Endothelial cell (in vitro differentiated cells): Measurements from ENCODE around the gene MT1B. TPM values are rescaled to one million over a fixed set of nuclear protein-coding genes. Genes with fewer than 3 reads are reported as not detected.

Source experiments
- DNase-seq: peaks from one replicate; pipeline ENCODE4 v3.0.0; 2021; ENCODE audit warnings: low spot score
- H3K27ac Mint-ChIP-seq: one replicate; pipeline ENCODE4 v1.8.0; 2021; ENCODE audit warnings: mixed read lengths, inconsistent platforms; ENCODE audit not compliant: unreplicated experiment
- H3K27me3 Mint-ChIP-seq: one replicate; pipeline ENCODE4 v1.8.0; 2021; ENCODE audit warnings: mild to moderate bottlenecking, moderate library complexity, mixed read lengths, inconsistent platforms; ENCODE audit not compliant: unreplicated experiment
- H3K36me3 Mint-ChIP-seq: one replicate; pipeline ENCODE4 v1.8.0; 2021; ENCODE audit warnings: mild to moderate bottlenecking, low read depth, mixed read lengths, inconsistent platforms; ENCODE audit not compliant: unreplicated experiment
- H3K4me1 Mint-ChIP-seq: one replicate; pipeline ENCODE4 v1.8.0; 2021; ENCODE audit warnings: mild to moderate bottlenecking, mixed read lengths, inconsistent platforms; ENCODE audit not compliant: unreplicated experiment
- H3K4me3 Mint-ChIP-seq: one replicate; pipeline ENCODE4 v1.8.0; 2021; ENCODE audit warnings: mild to moderate bottlenecking, mixed read lengths, inconsistent platforms; ENCODE audit not compliant: unreplicated experiment
- H3K9me3 Mint-ChIP-seq: one replicate; pipeline ENCODE4 v1.8.0; 2021; ENCODE audit warnings: mixed read lengths, inconsistent platforms; ENCODE audit not compliant: unreplicated experiment
- total RNA-seq: library from RNA; stranded (reverse); fragmentation: NEBNext Ultra II Directional; extraction: Animal tissue kit (Norgen Biotek cat#: 25700); gene quantifications from one replicate; pipeline ENCODE4 v1.2.1, GENCODE V29; 2021; ENCODE audit not compliant: unreplicated experiment
- TF ChIP-seq, protein P1 (sequence below): fragments of 200-600 bp; sonication (generic); IDR thresholded peaks from one replicate; pipeline ENCODE4 v1.5.0; 2021; ENCODE audit warnings: antibody characterized with exemption; ENCODE audit not compliant: unreplicated experiment

The MT1B gene
- total RNA-seq, 1 donor from 2014 or later = not detected

DNA sequence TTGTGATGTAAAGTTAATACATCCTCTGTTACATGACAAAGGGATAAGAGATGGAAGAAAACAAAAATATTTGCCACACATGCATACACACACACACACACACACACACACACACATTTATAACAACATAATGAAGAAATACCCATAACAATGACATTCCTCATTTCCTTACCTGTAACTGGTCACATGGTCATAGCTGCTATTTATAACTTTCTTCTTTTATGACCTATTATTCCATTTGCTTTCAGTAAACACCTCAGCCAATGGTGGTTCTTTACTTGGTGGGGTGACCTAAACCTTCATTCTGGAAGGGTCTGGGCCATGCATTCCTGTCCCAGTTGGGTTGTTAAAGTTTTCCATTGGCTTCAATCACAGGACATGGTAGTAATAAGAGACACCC is 38.0 kb upstream of the MT1B start:
- no peak for DNase-seq
- no peak overlapping the region for H3K27ac Mint-ChIP-seq
- H3K36me3 Mint-ChIP-seq = peaks cover 1% of the 10 kb centered on the region
- peaks cover 15% of the 10 kb centered on the region for H3K27me3 Mint-ChIP-seq
- TF ChIP-seq, protein P1, sequence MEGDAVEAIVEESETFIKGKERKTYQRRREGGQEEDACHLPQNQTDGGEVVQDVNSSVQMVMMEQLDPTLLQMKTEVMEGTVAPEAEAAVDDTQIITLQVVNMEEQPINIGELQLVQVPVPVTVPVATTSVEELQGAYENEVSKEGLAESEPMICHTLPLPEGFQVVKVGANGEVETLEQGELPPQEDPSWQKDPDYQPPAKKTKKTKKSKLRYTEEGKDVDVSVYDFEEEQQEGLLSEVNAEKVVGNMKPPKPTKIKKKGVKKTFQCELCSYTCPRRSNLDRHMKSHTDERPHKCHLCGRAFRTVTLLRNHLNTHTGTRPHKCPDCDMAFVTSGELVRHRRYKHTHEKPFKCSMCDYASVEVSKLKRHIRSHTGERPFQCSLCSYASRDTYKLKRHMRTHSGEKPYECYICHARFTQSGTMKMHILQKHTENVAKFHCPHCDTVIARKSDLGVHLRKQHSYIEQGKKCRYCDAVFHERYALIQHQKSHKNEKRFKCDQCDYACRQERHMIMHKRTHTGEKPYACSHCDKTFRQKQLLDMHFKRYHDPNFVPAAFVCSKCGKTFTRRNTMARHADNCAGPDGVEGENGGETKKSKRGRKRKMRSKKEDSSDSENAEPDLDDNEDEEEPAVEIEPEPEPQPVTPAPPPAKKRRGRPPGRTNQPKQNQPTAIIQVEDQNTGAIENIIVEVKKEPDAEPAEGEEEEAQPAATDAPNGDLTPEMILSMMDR = no peak
- peaks cover 19% of the 10 kb centered on the region for H3K4me1 Mint-ChIP-seq
- no peaks in the 10 kb centered on the region for H3K9me3 Mint-ChIP-seq
- H3K4me3 Mint-ChIP-seq = no peak overlapping the region

DNA sequence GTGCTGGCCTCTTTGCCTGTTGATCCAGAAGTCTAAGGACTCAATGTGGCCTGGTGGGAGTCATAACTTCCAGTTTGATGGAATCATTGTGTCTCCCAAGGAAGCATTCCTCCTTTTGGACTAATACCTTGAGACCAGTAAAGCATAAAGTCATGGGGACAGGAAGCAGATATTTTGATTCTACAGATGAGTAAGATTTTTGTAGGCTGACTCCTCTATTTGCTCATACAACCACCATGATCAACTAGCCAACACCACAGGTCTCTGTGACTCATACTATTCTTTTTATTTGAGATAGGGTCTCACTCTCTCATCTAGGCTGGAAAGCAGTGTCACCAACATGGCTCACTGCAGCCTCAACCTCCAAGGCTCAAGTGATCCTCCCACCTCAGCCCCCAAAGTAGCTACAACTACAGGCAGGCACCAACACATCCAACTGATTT is 37.1 kb upstream of the MT1B start:
- no peak for DNase-seq
- H3K27me3 Mint-ChIP-seq = peaks cover 16% of the 10 kb centered on the region
- no peaks in the 10 kb centered on the region for H3K9me3 Mint-ChIP-seq
- TF ChIP-seq, protein P1 = no peak
- H3K4me3 Mint-ChIP-seq = no peak overlapping the region
- peaks cover 5% of the 10 kb centered on the region for H3K36me3 Mint-ChIP-seq
- H3K27ac Mint-ChIP-seq = no peak overlapping the region
- H3K4me1 Mint-ChIP-seq = peaks cover 11% of the 10 kb centered on the region

DNA sequence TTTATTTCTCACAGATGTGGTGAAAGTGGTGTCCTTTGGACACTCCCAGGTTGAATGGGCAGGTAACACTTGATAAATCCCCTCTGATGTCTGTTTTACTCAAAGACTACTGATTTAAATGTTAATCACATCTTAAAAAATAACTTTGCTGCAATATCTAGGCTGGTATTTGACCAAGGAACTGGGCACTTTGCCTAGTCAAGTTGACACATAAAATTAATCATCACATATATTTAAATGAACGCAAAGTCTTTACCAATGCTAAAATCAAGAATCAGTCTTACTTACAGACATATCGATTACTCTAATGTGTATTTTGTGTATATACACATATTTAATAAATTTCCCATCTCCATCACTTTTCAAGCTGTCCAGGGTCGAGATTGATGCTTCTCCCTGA is 36.3 kb upstream of the MT1B start:
- Mint-ChIP-seq H3K36me3 (peaks cover 5% of the 10 kb centered on the region), H3K4me3 (no peak overlapping the region), H3K27ac (no peak overlapping the region), H3K4me1 (peaks cover 6% of the 10 kb centered on the region), H3K9me3 (no peaks in the 10 kb centered on the region), H3K27me3 (peaks cover 17% of the 10 kb centered on the region)
- TF ChIP-seq, protein P1 = no peak
- no peak for DNase-seq

DNA sequence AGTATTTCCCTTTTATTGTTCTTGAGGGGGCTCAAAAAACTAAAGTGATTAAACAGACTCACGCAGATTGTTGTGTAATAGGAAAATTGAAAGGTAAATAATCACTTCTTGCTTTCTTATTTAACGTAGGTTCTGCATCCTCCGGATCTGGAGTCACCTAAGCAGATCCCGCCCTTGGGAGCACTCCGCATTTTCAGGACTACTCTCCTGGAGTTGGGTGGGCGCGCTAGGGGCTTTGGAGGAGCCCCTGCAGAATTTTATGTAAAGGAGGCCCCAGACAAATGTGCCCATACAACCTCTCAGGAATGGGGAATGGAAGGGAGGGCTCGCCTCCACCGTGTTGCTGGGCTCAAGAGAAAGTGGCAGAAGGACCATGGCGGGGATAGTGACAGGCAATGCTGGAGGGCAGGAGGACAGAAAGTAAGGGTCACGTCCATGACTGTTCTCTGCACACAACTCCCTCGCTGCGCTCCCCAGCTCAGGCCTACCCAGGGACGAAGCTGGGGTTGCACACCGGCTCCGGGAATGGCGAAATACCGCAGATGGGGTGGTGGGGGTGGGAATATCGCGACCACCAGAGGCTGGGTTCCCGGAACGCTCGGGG is 35.0 kb upstream of the MT1B start:
- H3K27me3 Mint-ChIP-seq = peaks cover 17% of the 10 kb centered on the region
- H3K4me1 Mint-ChIP-seq = peaks cover 5% of the 10 kb centered on the region
- TF ChIP-seq, protein P1 = no peak
- H3K27ac Mint-ChIP-seq = no peak overlapping the region
- peak overlapping the region; percentile 47 for H3K4me3 Mint-ChIP-seq
- no peaks in the 10 kb centered on the region for H3K9me3 Mint-ChIP-seq
- DNase-seq = no peak
- H3K36me3 Mint-ChIP-seq = peaks cover 5% of the 10 kb centered on the region

DNA sequence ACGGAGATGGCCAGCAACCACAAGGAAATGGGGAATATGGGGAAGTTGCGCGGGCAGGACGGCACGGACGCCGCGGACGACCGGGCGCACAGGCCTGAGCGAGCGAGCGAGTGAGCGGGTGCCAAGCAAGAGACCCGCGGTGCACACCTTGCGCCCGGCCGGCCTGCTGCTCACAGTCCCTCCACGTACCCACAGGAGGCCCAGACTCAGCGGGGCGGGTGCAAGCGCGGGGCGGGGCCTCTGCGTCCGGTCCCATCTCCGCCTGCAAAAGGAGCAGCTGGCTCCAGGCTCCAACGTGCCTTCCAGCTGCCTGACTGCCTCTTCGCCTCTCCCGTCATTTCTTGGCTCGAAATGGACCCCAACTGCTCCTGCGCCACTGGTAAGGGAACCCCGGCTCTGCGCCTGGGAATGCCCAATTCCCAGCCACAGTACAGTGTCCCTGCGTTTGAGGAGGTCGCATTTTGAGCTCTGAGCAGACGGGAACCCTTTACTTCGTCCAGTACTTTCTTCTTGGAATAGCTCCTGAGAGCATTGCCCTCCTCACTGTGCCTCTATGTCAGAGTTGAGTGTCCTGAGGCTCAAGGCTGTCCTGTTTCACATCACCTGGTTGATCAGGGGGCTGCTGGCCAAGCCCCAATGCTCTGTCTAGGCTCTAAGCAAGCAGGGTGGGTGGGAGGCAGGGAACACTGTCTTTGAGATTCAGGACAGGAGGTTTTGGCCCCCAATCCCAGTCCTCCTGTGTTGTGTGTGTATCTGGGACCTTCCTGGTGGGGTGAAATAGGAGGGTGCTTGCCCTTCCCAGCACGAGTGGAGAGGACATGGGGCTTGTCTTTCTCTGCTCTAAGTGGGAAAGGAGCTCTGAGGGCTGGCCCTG is 34.2 kb upstream of the MT1B start:
- no peak for DNase-seq
- Mint-ChIP-seq H3K4me3 (peak overlapping the region; percentile 80), H3K4me1 (peaks cover 5% of the 10 kb centered on the region)

More for the DNA sequence above, 34.2 kb upstream of the MT1B start:
- TF ChIP-seq, protein P1 = no peak
- H3K9me3 Mint-ChIP-seq = no peaks in the 10 kb centered on the region
- H3K36me3 Mint-ChIP-seq = peaks cover 5% of the 10 kb centered on the region
- H3K27ac Mint-ChIP-seq = no peak overlapping the region
- H3K27me3 Mint-ChIP-seq = peaks cover 17% of the 10 kb centered on the region
